Body of pancreas (tissue), 4 donors: ENCODE data around the gene RSF1.

Source experiments
- CTCF ChIP-seq, 7 experiments: fragments of 450-650 bp in 4 of 7; fragments of 200-600 bp in 3 of 7; sonication (generic) in 3 of 7; IDR thresholded peaks; one replicate each; pipeline ENCODE4 v1.5.1; 2016 to 2019; ENCODE audit warnings: antibody characterized with exemption in 7 of 7
- POLR2A ChIP-seq, 3 donors: fragments of 450-650 bp; IDR thresholded peaks; one replicate each; pipeline ENCODE4 v1.6.1; 2016; ENCODE audit warnings: antibody characterized with exemption in 3 of 3, mild to moderate bottlenecking in 2 of 3

GRCh38 chr11:77865805-77866204 is 45.3 kb upstream of the RSF1 start:
- TF ChIP-seq CTCF (IDR thresholded peaks at IDR 0.05) (no peak), POLR2A (IDR thresholded peaks at IDR 0.05) (no peak)
